GM12892 (cell line): ENCODE data around the gene UCK2.
"Not testable (repeated sequence)": the region's sequence is repeated elsewhere in the genome, so short reads cannot be mapped to it uniquely, and the experiment has no call there.

ENCODE experiments used
- POLR2A ChIP-seq: IDR thresholded peaks from 2 replicates; pipeline ENCODE4 v1.6.1; 2011; ENCODE audit warnings: low read depth, low read length, control low read depth
- POLR2AphosphoS5 ChIP-seq: IDR thresholded peaks from 2 replicates; pipeline ENCODE4 v1.6.1; 2011; ENCODE audit warnings: low read depth, low read length, control low read depth

DNA sequence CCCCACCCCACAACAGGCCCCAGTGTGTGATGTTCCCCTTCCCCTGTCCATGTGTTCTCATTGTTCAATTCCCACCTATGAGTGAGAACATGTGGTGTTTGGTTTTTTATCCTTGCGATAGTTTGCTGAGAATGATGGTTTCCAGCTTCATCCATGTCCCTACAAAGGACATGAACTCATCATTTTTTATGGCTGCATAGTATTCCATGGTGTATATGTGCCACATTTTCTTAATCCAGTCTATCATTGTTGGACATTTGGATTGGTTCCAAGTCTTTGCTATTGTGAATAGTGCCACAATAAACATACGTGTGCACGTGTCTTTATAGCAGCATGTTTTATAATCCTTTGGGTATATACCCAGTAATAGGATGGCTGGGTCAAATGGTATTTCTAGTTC is 49.2 kb upstream of the UCK2 start:
- not testable (repeated sequence) for TF ChIP-seq POLR2A, POLR2AphosphoS5
